Gastrocnemius medialis (tissue), 4 donors: ENCODE data around the gene MKNK2. TPM values are rescaled to one million over a fixed set of nuclear protein-coding genes. Genes with fewer than 3 reads are reported as not detected.

Source experiments
- ATAC-seq, 2 donors: fragments of 150-250 bp; one replicate each; pipeline ENCODE4 v1.9.1; 2016
- DNase-seq, 2 donors: peaks; one replicate each; pipeline ENCODE4 v3.0.0-alpha.2; 2019
- H3K27ac ChIP-seq, 4 donors: fragments of 200-600 bp; sonication (generic); 1 replicate in 1 of 4; 2 replicates in 3 of 4; pipeline ENCODE4 v1.5.1; 2016 to 2018; ENCODE audit warnings: mild to moderate bottlenecking in 2 of 4, moderate library complexity in 1 of 4
- H3K27me3 ChIP-seq, 3 donors: fragments of 200-600 bp; sonication (generic) in 2 of 3; 1 replicate in 1 of 3; 2 replicates in 2 of 3; pipeline versions ENCODE4 v1.5.1 to v1.6.0; 2016 to 2019; ENCODE audit warnings: mild to moderate bottlenecking in 1 of 3, moderate library complexity in 1 of 3
- H3K36me3 ChIP-seq, 2 donors: fragments of 200-600 bp; sonication (generic) in 1 of 2; one replicate each; pipeline ENCODE4 v1.5.1; 2017 to 2018
- H3K4me1 ChIP-seq, 2 donors: fragments of 200-600 bp; sonication (generic) in 1 of 2; one replicate each; pipeline ENCODE4 v1.5.1; 2016 to 2017; ENCODE audit warnings: mild to moderate bottlenecking in 2 of 2
- H3K4me3 ChIP-seq, 4 donors: fragments of 200-600 bp; sonication (generic) in 3 of 4; 1 replicate in 1 of 4; 2 replicates in 3 of 4; pipeline ENCODE4 v1.5.1; 2016 to 2019; ENCODE audit warnings: mild to moderate bottlenecking in 2 of 4
- H3K9me3 ChIP-seq, 3 donors: fragments of 200-600 bp; sonication (generic) in 2 of 3; 1 replicate in 1 of 3; 2 replicates in 2 of 3; pipeline ENCODE4 v1.5.1; 2016 to 2019
- POLR2A ChIP-seq, 2 donors: fragments of 450-650 bp; IDR thresholded peaks; one replicate each; pipeline ENCODE4 v1.6.1; 2017; ENCODE audit warnings: antibody characterized with exemption in 2 of 2, mild to moderate bottlenecking in 2 of 2, moderate library complexity in 2 of 2
- in situ Hi-C, 4 donors: fragments of 200-750 bp; cut with MboI; loops; one replicate each; pipeline versions ENCODE4 v1.15.0 to v1.8.0; 2017; ENCODE audit warnings: low sequenced_read_pairs in 4 of 4
- intact Hi-C: fragments of 100-400 bp; cut with DNase I; formaldehyde crosslinking; loops from one replicate; pipeline ENCODE4 v1.15.1; 2023; ENCODE audit warnings: low total_unique reads
- total RNA-seq, 4 donors: library from RNA; depleted of rRNA; stranded (reverse); fragments of >200 nt; gene quantifications; one replicate each; pipeline versions ENCODE4 v1.1.0 to v1.2.3, GENCODE V29; 2016
- TF ChIP-seq, protein P1 (sequence below), 5 experiments: fragments of 450-650 bp in 3 of 5; fragments of 200-600 bp in 2 of 5; sonication (generic) in 2 of 5; IDR thresholded peaks in 4 of 5; conservative IDR thresholded peaks in 1 of 5; 1 replicate in 4 of 5; 2 replicates in 1 of 5; pipeline ENCODE4 v1.5.1; 2016 to 2019; ENCODE audit warnings: antibody characterized with exemption in 5 of 5, mild to moderate bottlenecking in 3 of 5, moderate library complexity in 3 of 5

The MKNK2 gene
- total RNA-seq, 4 donors from 2014 or later = 1,858 to 2,149 (median 1,965) TPM

DNA sequence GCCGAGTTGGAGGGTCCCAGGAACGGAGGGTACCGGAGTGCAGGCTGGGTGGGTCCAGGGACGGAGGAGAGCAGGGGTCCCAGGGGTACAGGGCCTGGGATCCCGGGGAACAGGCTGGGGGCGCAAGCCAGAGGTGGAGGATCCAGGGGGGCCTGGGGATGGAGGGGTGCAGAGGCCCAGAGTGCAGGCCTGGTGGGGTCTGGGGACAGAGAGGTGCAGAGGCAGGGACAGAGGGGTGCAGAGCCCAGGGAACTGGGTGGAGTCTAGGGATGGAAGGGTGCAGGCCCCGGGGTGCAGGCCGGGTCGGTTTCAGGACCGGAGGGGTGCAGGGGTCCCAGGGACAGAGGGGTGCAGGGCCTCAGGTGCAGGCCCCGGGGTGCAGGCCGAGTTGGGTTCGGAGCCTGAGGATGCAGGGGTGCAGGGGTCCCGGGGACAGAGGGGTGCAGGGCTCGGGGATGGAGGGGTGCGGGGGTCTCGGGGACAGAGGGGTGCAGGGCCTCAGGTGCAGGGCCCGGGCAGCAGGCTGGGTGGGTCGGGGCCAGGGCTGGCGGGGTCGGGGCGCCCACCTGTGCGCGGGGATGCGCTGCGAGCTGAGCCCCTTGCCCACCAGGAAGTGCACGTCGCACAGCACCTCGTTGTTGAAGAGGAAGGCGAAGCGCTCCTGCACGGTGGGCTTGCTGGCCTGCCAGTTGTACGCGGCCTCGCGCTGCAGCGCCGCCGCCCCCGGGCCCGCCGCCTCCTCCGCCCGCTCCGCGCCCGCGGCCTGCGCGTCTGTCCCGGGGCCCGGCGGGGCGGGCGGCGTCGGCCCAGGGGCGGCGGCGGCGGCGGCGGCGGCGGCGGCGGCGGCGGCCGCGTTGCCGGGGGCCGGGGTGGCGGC is 36.1 kb downstream of the MKNK2 start:
- in situ Hi-C loops (no loop called here), intact Hi-C loops (loop anchor here (5.0 kb wide), 1 partner anchor 88 kb away; no protein-coding TSS in a partner anchor)
- no peaks in the 10 kb centered on the region for H3K9me3 ChIP-seq
- DNase-seq = no peak
- H3K27me3 ChIP-seq = no peaks in the 10 kb centered on the region
- peak; percentile 15 to 19 for ATAC-seq
- TF ChIP-seq, protein P1, sequence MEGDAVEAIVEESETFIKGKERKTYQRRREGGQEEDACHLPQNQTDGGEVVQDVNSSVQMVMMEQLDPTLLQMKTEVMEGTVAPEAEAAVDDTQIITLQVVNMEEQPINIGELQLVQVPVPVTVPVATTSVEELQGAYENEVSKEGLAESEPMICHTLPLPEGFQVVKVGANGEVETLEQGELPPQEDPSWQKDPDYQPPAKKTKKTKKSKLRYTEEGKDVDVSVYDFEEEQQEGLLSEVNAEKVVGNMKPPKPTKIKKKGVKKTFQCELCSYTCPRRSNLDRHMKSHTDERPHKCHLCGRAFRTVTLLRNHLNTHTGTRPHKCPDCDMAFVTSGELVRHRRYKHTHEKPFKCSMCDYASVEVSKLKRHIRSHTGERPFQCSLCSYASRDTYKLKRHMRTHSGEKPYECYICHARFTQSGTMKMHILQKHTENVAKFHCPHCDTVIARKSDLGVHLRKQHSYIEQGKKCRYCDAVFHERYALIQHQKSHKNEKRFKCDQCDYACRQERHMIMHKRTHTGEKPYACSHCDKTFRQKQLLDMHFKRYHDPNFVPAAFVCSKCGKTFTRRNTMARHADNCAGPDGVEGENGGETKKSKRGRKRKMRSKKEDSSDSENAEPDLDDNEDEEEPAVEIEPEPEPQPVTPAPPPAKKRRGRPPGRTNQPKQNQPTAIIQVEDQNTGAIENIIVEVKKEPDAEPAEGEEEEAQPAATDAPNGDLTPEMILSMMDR (IDR thresholded peaks at IDR 0.05 in 4 of 5, conservative IDR thresholded peaks at IDR 0.05 in 1 of 5) = no peak
- TF ChIP-seq POLR2A (IDR thresholded peaks at IDR 0.05) = no peak
- peaks cover 12 to 31% of the 10 kb centered on the region in 2 donors for H3K4me1 ChIP-seq
- H3K36me3 ChIP-seq = no peaks in the 10 kb centered on the region
- peak overlapping the region; percentile 56 to 81 (median 69) for H3K27ac ChIP-seq
- H3K4me3 ChIP-seq = peak overlapping the region; percentile 48 to 67 (median 62)

DNA sequence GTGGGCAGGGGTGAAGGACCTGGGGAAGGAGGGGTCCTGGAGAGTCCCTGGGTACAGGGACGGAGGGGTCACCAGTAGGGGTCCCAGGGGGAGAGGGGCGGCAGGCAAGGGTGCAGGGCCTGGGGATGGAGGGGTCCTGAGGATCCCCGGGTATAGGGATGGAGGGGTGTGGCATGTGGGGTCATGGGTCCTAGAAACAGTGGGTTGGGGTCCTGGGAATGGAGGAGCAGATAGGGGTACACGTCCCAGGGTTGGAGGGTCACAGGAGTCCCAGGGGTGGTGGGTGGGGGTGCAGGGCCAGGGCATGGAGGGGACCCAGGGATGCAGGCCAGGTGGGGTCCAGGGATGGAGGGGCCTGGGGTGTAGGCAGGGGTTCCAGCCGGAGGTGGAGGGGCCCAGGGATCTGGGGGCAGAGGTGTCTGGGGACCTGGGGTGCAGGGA is 36.9 kb downstream of the MKNK2 start:
- Histone ChIP-seq H3K4me1 (peaks cover 12 to 28% of the 10 kb centered on the region in 2 donors), H3K36me3 (no peaks in the 10 kb centered on the region), H3K9me3 (no peaks in the 10 kb centered on the region), H3K4me3 (peak overlapping the region in 1 of 4 donors; percentile 67), H3K27me3 (no peaks in the 10 kb centered on the region), H3K27ac (peak overlapping the region in 3 of 4 donors; percentile 56 to 81 (median 69))
- TF ChIP-seq POLR2A (IDR thresholded peaks at IDR 0.05) = no peak
- TF ChIP-seq, protein P1 (IDR thresholded peaks at IDR 0.05 in 4 of 5, conservative IDR thresholded peaks at IDR 0.05 in 1 of 5) = no peak
- in situ Hi-C loops = no loop called here
- DNase-seq = no peak
- intact Hi-C loops = loop anchor here (5.0 kb wide), 1 partner anchor 87 kb away; no protein-coding TSS in a partner anchor
- no peak for ATAC-seq

DNA sequence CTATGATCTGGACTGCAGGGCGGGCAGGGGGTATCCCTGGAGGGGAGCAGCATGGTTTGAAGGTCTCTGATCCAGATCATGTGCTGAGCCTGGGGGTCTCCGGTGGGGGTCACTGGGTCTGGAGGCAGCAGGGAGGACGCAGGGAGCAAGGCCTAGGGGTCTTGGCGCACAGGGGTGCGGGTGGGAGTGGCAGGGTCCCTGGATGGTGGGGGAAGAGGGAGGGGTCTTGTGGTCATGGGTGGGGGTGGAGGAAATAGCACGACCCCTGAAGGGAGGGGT is 37.4 kb downstream of the MKNK2 start:
- no peaks in the 10 kb centered on the region for H3K9me3 ChIP-seq
- H3K4me1 ChIP-seq = peaks cover 12 to 28% of the 10 kb centered on the region in 2 donors
- H3K36me3 ChIP-seq = no peaks in the 10 kb centered on the region
- TF ChIP-seq, protein P1 (IDR thresholded peaks at IDR 0.05 in 4 of 5, conservative IDR thresholded peaks at IDR 0.05 in 1 of 5) = no peak
- no peak for TF ChIP-seq POLR2A (IDR thresholded peaks at IDR 0.05)
- no peak for ATAC-seq
- intact Hi-C loops = loop anchor here (5.0 kb wide), 1 partner anchor 86 kb away; no protein-coding TSS in a partner anchor
- in situ Hi-C loops = no loop called here
- peak overlapping the region in 3 of 4 donors; percentile 26 to 81 (median 37) for H3K27ac ChIP-seq
- no peak for DNase-seq
- no peaks in the 10 kb centered on the region for H3K27me3 ChIP-seq
- H3K4me3 ChIP-seq = no peak overlapping the region

DNA sequence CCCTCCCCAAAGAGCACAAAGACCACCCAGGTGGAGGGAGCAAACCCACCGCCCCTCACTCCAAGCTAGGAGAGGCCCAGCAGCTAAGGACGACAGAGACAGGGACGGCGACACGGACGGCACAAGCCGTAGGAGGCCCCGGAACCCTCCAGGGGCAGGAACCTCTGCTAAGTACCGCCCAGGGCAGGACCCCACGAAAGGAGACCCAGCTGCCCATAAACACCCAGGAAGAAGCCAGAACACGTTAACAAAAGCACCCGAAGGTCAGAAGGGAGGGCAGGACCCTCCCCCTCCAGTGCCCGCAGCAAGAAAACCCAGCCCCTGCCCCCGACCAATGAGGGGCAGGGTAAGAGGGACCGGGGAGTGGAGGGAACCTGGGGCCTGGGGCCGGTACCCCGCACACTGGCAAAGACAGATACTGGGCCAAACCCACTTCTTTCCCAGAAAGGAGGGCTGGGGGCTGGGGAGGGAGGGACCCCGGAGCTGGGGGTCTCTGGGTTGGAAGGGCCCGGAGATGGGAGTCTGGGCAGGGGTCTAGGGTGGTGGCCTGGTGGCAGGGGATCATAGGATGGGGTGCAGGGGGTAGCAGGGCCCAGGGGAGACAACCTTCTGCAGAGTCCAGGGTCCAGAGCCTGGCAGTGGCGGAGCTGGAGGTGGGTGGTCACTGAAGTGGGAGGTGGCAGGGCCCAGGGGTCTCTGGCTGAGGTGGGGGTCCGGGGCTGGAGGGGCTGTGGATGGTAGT is 37.9 kb downstream of the MKNK2 start:
- no peak for ATAC-seq
- no peaks in the 10 kb centered on the region for H3K27me3 ChIP-seq
- peak overlapping the region in 3 of 4 donors; percentile 26 to 81 (median 37) for H3K27ac ChIP-seq
- H3K9me3 ChIP-seq = no peaks in the 10 kb centered on the region
- no peak for DNase-seq
- H3K4me3 ChIP-seq = no peak overlapping the region
- H3K36me3 ChIP-seq = no peaks in the 10 kb centered on the region
- H3K4me1 ChIP-seq = peaks cover 12 to 28% of the 10 kb centered on the region in 2 donors
- in situ Hi-C loops = no loop called here
- no peak for TF ChIP-seq POLR2A (IDR thresholded peaks at IDR 0.05)
- TF ChIP-seq, protein P1 (IDR thresholded peaks at IDR 0.05 in 4 of 5, conservative IDR thresholded peaks at IDR 0.05 in 1 of 5) = no peak
- intact Hi-C loops = loop anchor here (5.0 kb wide), 1 partner anchor 86 kb away; no protein-coding TSS in a partner anchor
